Neural cell (in vitro differentiated cells): ENCODE data around the gene TNKS2. TPM values are rescaled to one million over a fixed set of nuclear protein-coding genes. Genes with fewer than 3 reads are reported as not detected.

ENCODE experiments used
- H2AFZ ChIP-seq: fragments of 200-600, 300-800 bp; sonication (generic), shearing (Covaris generic); 2 replicates; pipeline ENCODE4 v1.6.0; 2014; ENCODE audit warnings: low read depth, mild to moderate bottlenecking, antibody characterized with exemption, low read length, moderate library complexity
- H3F3A ChIP-seq: fragments of 200-600 bp; shearing (Covaris generic); 2 replicates; pipeline ENCODE4 v1.6.1; 2016; ENCODE audit warnings: mild to moderate bottlenecking, moderate library complexity, mixed read lengths, antibody characterized with exemption, low read length; ENCODE audit not compliant: insufficient read depth, poor library complexity, severe bottlenecking
- H3K27ac ChIP-seq: fragments of 200-600, 300-800 bp; sonication (generic), shearing (Covaris generic); 2 replicates; pipeline ENCODE4 v1.5.1; 2014; ENCODE audit warnings: mild to moderate bottlenecking, low read length, moderate library complexity
- H3K27me3 ChIP-seq: fragments of 300-800, 200-600 bp; sonication (generic), shearing (Covaris generic); 2 replicates; pipeline ENCODE4 v1.6.0; 2014; ENCODE audit warnings: mild to moderate bottlenecking, low read depth, low read length, moderate library complexity; ENCODE audit not compliant: insufficient read depth
- H3K36me3 ChIP-seq: fragments of 300-800, 200-600 bp; sonication (generic), shearing (Covaris generic); 2 replicates; pipeline ENCODE4 v1.5.1; 2014; ENCODE audit warnings: mild to moderate bottlenecking, antibody characterized with exemption, low read length, moderate library complexity; ENCODE audit not compliant: insufficient read depth
- H3K4me2 ChIP-seq: fragments of 300-800, 200-600 bp; sonication (generic), shearing (Covaris generic); 2 replicates; pipeline ENCODE4 v1.6.0; 2014; ENCODE audit warnings: mild to moderate bottlenecking, low read length
- H3K4me3 ChIP-seq: fragments of 300-800, 200-600 bp; sonication (generic), shearing (Covaris generic); 2 replicates; pipeline ENCODE4 v1.5.1; 2014; ENCODE audit warnings: mild to moderate bottlenecking, low read length, moderate library complexity
- H3K79me2 ChIP-seq: fragments of 200-600 bp; shearing (Covaris generic); replicated peaks from 2 replicates; pipeline ENCODE4 v1.6.0; 2014; ENCODE audit warnings: mild to moderate bottlenecking, low read length, moderate library complexity; ENCODE audit not compliant: insufficient read depth
- H3K9ac ChIP-seq: fragments of 300-800, 200-600 bp; sonication (generic), shearing (Covaris generic); 2 replicates; pipeline ENCODE4 v1.6.1; 2016; ENCODE audit warnings: mild to moderate bottlenecking, low read length, mixed read lengths
- H3K9me2 ChIP-seq: fragments of 200-600 bp; shearing (Covaris generic); 2 replicates; pipeline ENCODE4 v1.6.1; 2016; ENCODE audit warnings: mild to moderate bottlenecking, low read length, mixed read lengths; ENCODE audit not compliant: insufficient read depth
- H3K9me3 ChIP-seq: fragments of 200-600, 300-800 bp; sonication (generic), shearing (Covaris generic); 2 replicates; pipeline ENCODE4 v1.6.1; 2016; ENCODE audit warnings: mild to moderate bottlenecking, mixed run types, low read length, moderate library complexity, mixed read lengths
- H4K20me1 ChIP-seq: fragments of 200-600 bp; shearing (Covaris generic); 2 replicates; pipeline ENCODE4 v1.6.1; 2016; ENCODE audit warnings: mild to moderate bottlenecking, mixed run types; ENCODE audit not compliant: insufficient read depth
- CTCF ChIP-seq: fragments of 450-650 bp; IDR thresholded peaks from 2 replicates; pipeline ENCODE4 v1.5.1; 2014; ENCODE audit warnings: antibody characterized with exemption, mild to moderate bottlenecking, moderate library complexity; ENCODE audit not compliant: poor library complexity, severe bottlenecking
- EP300 ChIP-seq: fragments of 450-650 bp; conservative IDR thresholded peaks from 2 replicates; pipeline ENCODE4 v1.6.1; 2014; ENCODE audit warnings: antibody characterized with exemption, mild to moderate bottlenecking, moderate library complexity; ENCODE audit not compliant: poor library complexity, severe bottlenecking
- MXI1 ChIP-seq: fragments of 450-650 bp; conservative IDR thresholded peaks from 2 replicates; pipeline ENCODE4 v1.6.1; 2014; ENCODE audit warnings: antibody characterized with exemption, mild to moderate bottlenecking; ENCODE audit not compliant: poor library complexity, severe bottlenecking
- POLR2AphosphoS5 ChIP-seq: IDR thresholded peaks from 2 replicates; pipeline ENCODE4 v1.6.1; 2012
- RAD21 ChIP-seq: fragments of 450-650 bp; conservative IDR thresholded peaks from 2 replicates; pipeline ENCODE4 v1.6.1; 2014; ENCODE audit warnings: antibody characterized with exemption, mild to moderate bottlenecking, moderate library complexity
- REST ChIP-seq: IDR thresholded peaks from 2 replicates; pipeline ENCODE4 v1.6.1; 2012; ENCODE audit warnings: borderline replicate concordance
- SMC3 ChIP-seq: fragments of 450-650 bp; conservative IDR thresholded peaks from 2 replicates; pipeline ENCODE4 v1.6.1; 2014; ENCODE audit warnings: antibody characterized with exemption, mild to moderate bottlenecking, moderate library complexity; ENCODE audit not compliant: poor library complexity
- polyA plus RNA-seq: library from polyadenylated mRNA; depleted of rRNA; stranded (reverse); fragments of >200 nt; gene quantifications from 2 replicates; pipeline ENCODE4 v1.2.3, GENCODE V29; 2014

The TNKS2 gene
- polyA plus RNA-seq, 1 donor from 2014 or later: 28.0 TPM

GRCh38 chr10:91875779-91876178, 77.6 kb downstream of the TNKS2 start:
- H3K4me3 ChIP-seq: no peak overlapping the region
- H3F3A ChIP-seq: no peaks in the 10 kb centered on the region
- no peak for TF ChIP-seq EP300
- no peak overlapping the region for H3K27ac ChIP-seq
- no peaks in the 10 kb centered on the region for H3K36me3 ChIP-seq
- H3K9me3 ChIP-seq: no peaks in the 10 kb centered on the region
- H3K79me2 ChIP-seq: no peaks in the 10 kb centered on the region
- no peaks in the 10 kb centered on the region for H3K9me2 ChIP-seq
- H4K20me1 ChIP-seq: no peaks in the 10 kb centered on the region
- no peak overlapping the region for H3K4me2 ChIP-seq
- H2AFZ ChIP-seq: no peak overlapping the region
- H3K27me3 ChIP-seq: no peaks in the 10 kb centered on the region
- no peak overlapping the region for H3K9ac ChIP-seq

GRCh38 chr10:91879515-91880170, 81.4 kb downstream of the TNKS2 start:
- H2AFZ ChIP-seq: no peak overlapping the region
- no peak overlapping the region for H3K4me2 ChIP-seq
- TF ChIP-seq SMC3 (no peak), EP300 (no peak), CTCF (no peak), RAD21 (no peak), MXI1 (no peak)
- no peaks in the 10 kb centered on the region for H3K27me3 ChIP-seq
- no peaks in the 10 kb centered on the region for H3K79me2 ChIP-seq
- H3K4me3 ChIP-seq: no peak overlapping the region
- no peaks in the 10 kb centered on the region for H3K9me3 ChIP-seq
- no peak overlapping the region for H3K9ac ChIP-seq
- H4K20me1 ChIP-seq: no peaks in the 10 kb centered on the region
- no peaks in the 10 kb centered on the region for H3K36me3 ChIP-seq
- peaks cover 3% of the 10 kb centered on the region for H3F3A ChIP-seq
- no peak overlapping the region for H3K27ac ChIP-seq
- H3K9me2 ChIP-seq: no peaks in the 10 kb centered on the region

GRCh38 chr10:91880310-91880709, 82.1 kb downstream of the TNKS2 start:
- H3K9ac ChIP-seq: no peak overlapping the region
- TF ChIP-seq MXI1 (no peak), REST (no peak), POLR2AphosphoS5 (no peak), RAD21 (no peak)
- no peaks in the 10 kb centered on the region for H4K20me1 ChIP-seq
- H3K79me2 ChIP-seq: no peaks in the 10 kb centered on the region
- no peak overlapping the region for H2AFZ ChIP-seq
- no peak overlapping the region for H3K4me3 ChIP-seq
- no peaks in the 10 kb centered on the region for H3K27me3 ChIP-seq
- no peak overlapping the region for H3K4me2 ChIP-seq
- H3F3A ChIP-seq: peaks cover 6% of the 10 kb centered on the region
- no peaks in the 10 kb centered on the region for H3K36me3 ChIP-seq
- no peaks in the 10 kb centered on the region for H3K9me3 ChIP-seq
- no peak overlapping the region for H3K27ac ChIP-seq
- no peaks in the 10 kb centered on the region for H3K9me2 ChIP-seq
